T-helper 17 cell (primary cell): ENCODE measurements around the gene CNGB1. TPM values are rescaled to one million over a fixed set of nuclear protein-coding genes. Genes with fewer than 3 reads are reported as not detected.

Source experiments
- ATAC-seq: fragments of 150-1000 bp; cut with Tn5 transposase; 2 replicates; pipeline ENCODE4 v1.10.0; 2021; ENCODE audit warnings: mild to moderate bottlenecking, moderate library complexity
- DNase-seq, 3 donors: peaks; one replicate each; pipeline versions ENCODE4 v3.0.0 to v3.0.0-alpha.2; 2020 to 2021
- H3K9me3 ChIP-seq: one replicate; pipeline ENCODE4 v1.7.0; 2013; ENCODE audit warnings: low read length, mild to moderate bottlenecking; ENCODE audit not compliant: control insufficient read depth, poor library complexity, severe bottlenecking
- H3K27ac Mint-ChIP-seq: one replicate; pipeline ENCODE4 v1.8.0; 2022; ENCODE audit warnings: mild to moderate bottlenecking, moderate library complexity, mixed read lengths
- H3K27me3 Mint-ChIP-seq: one replicate; pipeline ENCODE4 v1.8.0; 2022; ENCODE audit warnings: mixed read lengths
- H3K36me3 Mint-ChIP-seq: one replicate; pipeline ENCODE4 v1.8.0; 2022; ENCODE audit warnings: low read depth, mixed read lengths
- H3K4me1 Mint-ChIP-seq: one replicate; pipeline ENCODE4 v1.8.0; 2022; ENCODE audit warnings: mild to moderate bottlenecking, mixed read lengths
- H3K4me3 Mint-ChIP-seq: one replicate; pipeline ENCODE4 v1.8.0; 2022; ENCODE audit warnings: mild to moderate bottlenecking, moderate library complexity, mixed read lengths
- total RNA-seq, 4 donors: library from RNA in 2 of 4; stranded (reverse) in 2 of 4; gene quantifications; one replicate each; pipeline ENCODE4 v1.2.3 and lab custom pipeline; 2022 to 2026

The CNGB1 gene
- total RNA-seq, 2 donors from 2014 or later, result not detected

GRCh38 chr16:57940382-57940966 is 30.5 kb downstream of the CNGB1 start:
- H3K4me1 Mint-ChIP-seq, result no peaks in the 10 kb centered on the region
- peaks cover 26% of the 10 kb centered on the region for H3K27me3 Mint-ChIP-seq
- DNase-seq (no peak), ATAC-seq (no peak)
- peaks cover 2% of the 10 kb centered on the region for H3K36me3 Mint-ChIP-seq
- no peak overlapping the region for H3K4me3 Mint-ChIP-seq
- H3K9me3 ChIP-seq, result no peaks in the 10 kb centered on the region
- H3K27ac Mint-ChIP-seq, result no peak overlapping the region

GRCh38 chr16:57939872-57940224 is 31.1 kb downstream of the CNGB1 start:
- Mint-ChIP-seq H3K36me3 (peaks cover 2% of the 10 kb centered on the region), H3K27ac (no peak overlapping the region), H3K4me3 (no peak overlapping the region), H3K4me1 (no peaks in the 10 kb centered on the region), H3K27me3 (peaks cover 26% of the 10 kb centered on the region)
- DNase-seq, result no peak
- no peak for ATAC-seq
- H3K9me3 ChIP-seq, result no peaks in the 10 kb centered on the region

- DNase-seq (no peak), ATAC-seq (no peak)
- Mint-ChIP-seq H3K36me3 (peaks cover 2% of the 10 kb centered on the region), H3K27ac (no peak overlapping the region), H3K4me3 (no peak overlapping the region), H3K4me1 (no peaks in the 10 kb centered on the region), H3K27me3 (peaks cover 26% of the 10 kb centered on the region)
- no peaks in the 10 kb centered on the region for H3K9me3 ChIP-seq
These were observed 31.7 kb downstream of the CNGB1 start for GRCh38 chr16:57938936-57939871.

GRCh38 chr16:57938484-57938883 is 32.4 kb downstream of the CNGB1 start:
- H3K9me3 ChIP-seq, result no peaks in the 10 kb centered on the region
- peaks cover 2% of the 10 kb centered on the region for H3K36me3 Mint-ChIP-seq
- H3K4me1 Mint-ChIP-seq, result no peaks in the 10 kb centered on the region
- ATAC-seq (no peak), DNase-seq (no peak)
- H3K4me3 Mint-ChIP-seq, result no peak overlapping the region
- H3K27ac Mint-ChIP-seq, result no peak overlapping the region
- H3K27me3 Mint-ChIP-seq, result peaks cover 26% of the 10 kb centered on the region

GRCh38 chr16:57937861-57938260 is 33.1 kb downstream of the CNGB1 start:
- Mint-ChIP-seq H3K4me3 (no peak overlapping the region), H3K27me3 (peaks cover 30% of the 10 kb centered on the region), H3K27ac (no peak overlapping the region), H3K36me3 (peaks cover 2% of the 10 kb centered on the region), H3K4me1 (no peaks in the 10 kb centered on the region)
- no peaks in the 10 kb centered on the region for H3K9me3 ChIP-seq
- DNase-seq (no peak), ATAC-seq (no peak)

- no peak overlapping the region for H3K4me3 Mint-ChIP-seq
- no peak for ATAC-seq
- H3K27ac Mint-ChIP-seq, result no peak overlapping the region
These were observed 35.0 kb downstream of the CNGB1 start for GRCh38 chr16:57935904-57936303.

GRCh38 chr16:57930533-57930932 is 40.4 kb downstream of the CNGB1 start:
- no peaks in the 10 kb centered on the region for H3K9me3 ChIP-seq
- ATAC-seq (no peak), DNase-seq (no peak)
- Mint-ChIP-seq H3K4me3 (no peak overlapping the region), H3K27me3 (peaks cover 14% of the 10 kb centered on the region), H3K27ac (no peak overlapping the region), H3K4me1 (no peaks in the 10 kb centered on the region), H3K36me3 (no peaks in the 10 kb centered on the region)

More at GRCh38 chr16:57935904-57936303, 35.0 kb downstream of the CNGB1 start:
- no peaks in the 10 kb centered on the region for H3K9me3 ChIP-seq
- peaks cover 2% of the 10 kb centered on the region for H3K36me3 Mint-ChIP-seq
- H3K27me3 Mint-ChIP-seq, result peaks cover 30% of the 10 kb centered on the region
- no peak for DNase-seq
- no peaks in the 10 kb centered on the region for H3K4me1 Mint-ChIP-seq

- no peaks in the 10 kb centered on the region for H3K36me3 Mint-ChIP-seq
- H3K4me1 Mint-ChIP-seq, result no peaks in the 10 kb centered on the region
- peaks cover 16% of the 10 kb centered on the region for H3K27me3 Mint-ChIP-seq
- H3K27ac Mint-ChIP-seq, result no peak overlapping the region
- H3K9me3 ChIP-seq, result no peaks in the 10 kb centered on the region
- ATAC-seq (no peak), DNase-seq (no peak)
- H3K4me3 Mint-ChIP-seq, result no peak overlapping the region
These were observed 41.7 kb downstream of the CNGB1 start for GRCh38 chr16:57929250-57929649.

- H3K27ac Mint-ChIP-seq, result no peak overlapping the region
- no peaks in the 10 kb centered on the region for H3K36me3 Mint-ChIP-seq
- H3K27me3 Mint-ChIP-seq, result peaks cover 20% of the 10 kb centered on the region
- H3K4me3 Mint-ChIP-seq, result no peak overlapping the region
- ATAC-seq (no peak), DNase-seq (no peak)
- no peaks in the 10 kb centered on the region for H3K9me3 ChIP-seq
- H3K4me1 Mint-ChIP-seq, result no peaks in the 10 kb centered on the region
These were observed 44.9 kb downstream of the CNGB1 start for GRCh38 chr16:57926041-57926440.

GRCh38 chr16:57925310-57925709 is 45.6 kb downstream of the CNGB1 start:
- DNase-seq (no peak), ATAC-seq (no peak)
- Mint-ChIP-seq H3K4me3 (no peak overlapping the region), H3K4me1 (no peaks in the 10 kb centered on the region), H3K27ac (no peak overlapping the region), H3K27me3 (peaks cover 20% of the 10 kb centered on the region), H3K36me3 (no peaks in the 10 kb centered on the region)
- H3K9me3 ChIP-seq, result no peaks in the 10 kb centered on the region

- Mint-ChIP-seq H3K4me3 (no peak overlapping the region), H3K4me1 (no peaks in the 10 kb centered on the region), H3K36me3 (no peaks in the 10 kb centered on the region), H3K27me3 (peaks cover 20% of the 10 kb centered on the region), H3K27ac (no peak overlapping the region)
- H3K9me3 ChIP-seq, result no peaks in the 10 kb centered on the region
- ATAC-seq (no peak), DNase-seq (no peak)
These were observed 46.4 kb downstream of the CNGB1 start for GRCh38 chr16:57924514-57924913.

GRCh38 chr16:57923841-57924240 is 47.1 kb downstream of the CNGB1 start:
- ATAC-seq, result no peak
- no peaks in the 10 kb centered on the region for H3K4me1 Mint-ChIP-seq

GRCh38 chr16:57923418-57923817 is 47.5 kb downstream of the CNGB1 start:
- H3K27me3 Mint-ChIP-seq, result peaks cover 18% of the 10 kb centered on the region
- no peak for DNase-seq
- no peak for ATAC-seq
- no peaks in the 10 kb centered on the region for H3K9me3 ChIP-seq
- no peaks in the 10 kb centered on the region for H3K4me1 Mint-ChIP-seq
- no peaks in the 10 kb centered on the region for H3K36me3 Mint-ChIP-seq
- H3K27ac Mint-ChIP-seq, result no peak overlapping the region
- no peak overlapping the region for H3K4me3 Mint-ChIP-seq

More at GRCh38 chr16:57923841-57924240, 47.1 kb downstream of the CNGB1 start:
- DNase-seq, result no peak
- no peaks in the 10 kb centered on the region for H3K9me3 ChIP-seq
- H3K27me3 Mint-ChIP-seq, result peaks cover 20% of the 10 kb centered on the region
- no peak overlapping the region for H3K27ac Mint-ChIP-seq
- no peaks in the 10 kb centered on the region for H3K36me3 Mint-ChIP-seq
- H3K4me3 Mint-ChIP-seq, result no peak overlapping the region

GRCh38 chr16:57920880-57921229 is 50.1 kb downstream of the CNGB1 start:
- ATAC-seq (no peak), DNase-seq (no peak)
- no peak overlapping the region for H3K4me3 Mint-ChIP-seq
- H3K27me3 Mint-ChIP-seq, result peaks cover 17% of the 10 kb centered on the region
- H3K9me3 ChIP-seq, result no peaks in the 10 kb centered on the region
- no peaks in the 10 kb centered on the region for H3K36me3 Mint-ChIP-seq
- H3K4me1 Mint-ChIP-seq, result no peaks in the 10 kb centered on the region
- no peak overlapping the region for H3K27ac Mint-ChIP-seq
